Body of pancreas (tissue), 4 donors: ENCODE measurements around the gene TSHZ3. TPM values are rescaled to one million over a fixed set of nuclear protein-coding genes. Genes with fewer than 3 reads are reported as not detected.

Experiments used
- ATAC-seq: fragments of 150-250 bp; one replicate; pipeline ENCODE4 v1.9.1; 2016
- DNase-seq, 4 donors: peaks; one replicate each; pipeline ENCODE4 v3.0.0-alpha.2; 2019
- H3K27ac ChIP-seq, 4 donors: fragments of 200-600 bp; sonication (generic); 1 replicate in 3 of 4; 2 replicates in 1 of 4; pipeline versions ENCODE4 v1.5.1 to v1.6.1; 2016 to 2019; ENCODE audit warnings: mild to moderate bottlenecking in 1 of 4, mixed read lengths in 1 of 4, moderate library complexity in 1 of 4
- H3K27me3 ChIP-seq, 2 donors: fragments of 200-600 bp; sonication (generic); one replicate each; pipeline ENCODE4 v1.6.0; 2016; ENCODE audit warnings: mild to moderate bottlenecking in 1 of 2
- H3K36me3 ChIP-seq, 2 donors: fragments of 200-600 bp; sonication (generic); replicated peaks in 1 of 2; 2 replicates each; pipeline ENCODE4 v1.5.1; 2016; ENCODE audit warnings: low read depth in 2 of 2; ENCODE audit not compliant: insufficient read depth in 1 of 2
- H3K4me1 ChIP-seq: fragments of 200-600 bp; sonication (generic); one replicate; pipeline ENCODE4 v1.6.0; 2016
- H3K4me3 ChIP-seq, 2 donors: fragments of 200-600 bp; sonication (generic); 1 replicate in 1 of 2; 2 replicates in 1 of 2; pipeline ENCODE4 v1.5.1; 2016 to 2019
- H3K9me3 ChIP-seq, 3 donors: fragments of 200-600 bp; sonication (generic); 1 replicate in 2 of 3; 2 replicates in 1 of 3; pipeline ENCODE4 v1.5.1; 2016
- POLR2A ChIP-seq, 3 donors: fragments of 450-650 bp; IDR thresholded peaks; one replicate each; pipeline ENCODE4 v1.6.1; 2016; ENCODE audit warnings: antibody characterized with exemption in 3 of 3, mild to moderate bottlenecking in 2 of 3
- WGBS, 2 donors: methylation state at CpG; one replicate each; pipeline ENCODE4 v1.1.5; 2017; 5-methylcytosine and 5-hydroxymethylcytosine counted together
- intact Hi-C: fragments of 100-400 bp; cut with DNase I; formaldehyde crosslinking; loops from one replicate; pipeline ENCODE4 v1.15.1; 2023
- total RNA-seq, 2 donors: library from RNA; depleted of rRNA; stranded (reverse); fragments of >200 nt; gene quantifications; one replicate each; pipeline ENCODE4 v1.1.0, GENCODE V29; 2016
- TF ChIP-seq, protein P1 (sequence below), 7 experiments: fragments of 450-650 bp in 4 of 7; fragments of 200-600 bp in 3 of 7; sonication (generic) in 3 of 7; IDR thresholded peaks; one replicate each; pipeline ENCODE4 v1.5.1; 2016 to 2019; ENCODE audit warnings: antibody characterized with exemption in 7 of 7

The TSHZ3 gene
- total RNA-seq, 2 donors from 2014 or later, result 1.3 to 3.0 TPM

DNA sequence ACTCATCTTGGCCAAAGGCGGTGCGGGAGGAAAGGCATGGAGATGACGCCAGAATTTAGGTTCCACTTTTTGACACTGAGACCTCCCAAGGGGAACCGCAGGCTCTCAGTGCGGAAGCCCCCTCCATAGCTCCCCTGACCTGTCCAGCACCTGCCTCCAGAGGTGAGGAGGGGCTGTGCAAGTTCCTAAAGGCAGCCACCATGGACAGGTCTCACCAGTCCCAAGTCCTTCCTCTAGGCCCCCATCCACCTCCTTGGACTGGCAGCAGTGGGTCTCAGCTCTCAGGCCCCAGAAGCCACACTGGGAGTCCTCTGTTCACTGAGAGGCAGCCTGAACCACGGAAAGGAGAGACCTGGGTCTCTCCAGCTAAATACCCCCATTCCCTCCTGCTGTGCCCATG, 31.6 kb upstream of the TSHZ3 start:
- ATAC-seq (no peak), DNase-seq (no peak)
- Histone ChIP-seq H3K27me3 (no peaks in the 10 kb centered on the region), H3K27ac (no peak overlapping the region), H3K4me3 (no peak overlapping the region), H3K36me3 (no peaks in the 10 kb centered on the region), H3K4me1 (no peaks in the 10 kb centered on the region), H3K9me3 (no peaks in the 10 kb centered on the region)
- TF ChIP-seq POLR2A (IDR thresholded peaks at IDR 0.05), result no peak
- TF ChIP-seq, protein P1, sequence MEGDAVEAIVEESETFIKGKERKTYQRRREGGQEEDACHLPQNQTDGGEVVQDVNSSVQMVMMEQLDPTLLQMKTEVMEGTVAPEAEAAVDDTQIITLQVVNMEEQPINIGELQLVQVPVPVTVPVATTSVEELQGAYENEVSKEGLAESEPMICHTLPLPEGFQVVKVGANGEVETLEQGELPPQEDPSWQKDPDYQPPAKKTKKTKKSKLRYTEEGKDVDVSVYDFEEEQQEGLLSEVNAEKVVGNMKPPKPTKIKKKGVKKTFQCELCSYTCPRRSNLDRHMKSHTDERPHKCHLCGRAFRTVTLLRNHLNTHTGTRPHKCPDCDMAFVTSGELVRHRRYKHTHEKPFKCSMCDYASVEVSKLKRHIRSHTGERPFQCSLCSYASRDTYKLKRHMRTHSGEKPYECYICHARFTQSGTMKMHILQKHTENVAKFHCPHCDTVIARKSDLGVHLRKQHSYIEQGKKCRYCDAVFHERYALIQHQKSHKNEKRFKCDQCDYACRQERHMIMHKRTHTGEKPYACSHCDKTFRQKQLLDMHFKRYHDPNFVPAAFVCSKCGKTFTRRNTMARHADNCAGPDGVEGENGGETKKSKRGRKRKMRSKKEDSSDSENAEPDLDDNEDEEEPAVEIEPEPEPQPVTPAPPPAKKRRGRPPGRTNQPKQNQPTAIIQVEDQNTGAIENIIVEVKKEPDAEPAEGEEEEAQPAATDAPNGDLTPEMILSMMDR (IDR thresholded peaks at IDR 0.05), result no peak
- WGBS, 2 donors, result 80 to 98% methylated on average over 5 to 6 of the region's 6 CpGs
- intact Hi-C loops, result no loop called here

DNA sequence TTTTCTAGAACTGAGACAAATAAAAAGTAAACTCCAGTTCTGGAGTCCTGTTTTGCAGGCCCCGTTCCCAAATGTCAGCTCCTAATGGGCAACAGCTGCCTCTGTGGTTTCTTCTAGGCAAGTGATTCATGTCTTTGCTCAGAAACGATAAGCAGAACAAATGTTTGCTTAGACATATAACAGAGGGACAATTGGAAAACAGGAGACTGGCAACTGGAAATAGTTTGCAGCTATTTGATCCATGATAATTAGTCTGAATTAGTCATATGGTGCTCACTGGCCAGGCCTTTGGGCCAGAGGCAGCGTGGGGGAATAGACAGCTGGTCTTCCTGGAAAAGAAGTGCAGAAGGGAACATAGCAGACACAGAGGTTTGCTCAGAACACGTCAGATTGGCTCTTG, 29.2 kb upstream of the TSHZ3 start:
- ATAC-seq, result peak; percentile 50
- H3K27ac ChIP-seq, result no peak overlapping the region

DNA sequence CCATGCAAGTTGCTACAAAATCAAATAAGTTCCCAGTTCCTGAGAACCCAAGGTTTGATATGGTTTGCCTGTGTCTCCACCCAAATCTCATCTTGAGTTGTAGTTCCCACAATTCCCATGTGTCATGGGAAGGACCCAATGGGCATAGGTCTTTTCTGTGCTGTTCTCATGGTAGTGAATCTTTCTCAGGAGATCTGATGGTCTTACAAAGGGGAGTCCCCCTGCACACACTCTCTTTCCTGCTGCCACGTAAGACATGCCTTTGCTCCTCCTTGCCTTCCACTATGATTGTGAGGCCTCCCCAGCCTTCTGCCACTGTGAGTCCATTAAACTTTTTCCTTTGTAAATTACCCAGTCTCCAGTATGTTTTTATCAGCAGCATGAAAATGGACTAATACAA, 28.5 kb upstream of the TSHZ3 start:
- Histone ChIP-seq H3K4me1 (no peaks in the 10 kb centered on the region), H3K27me3 (no peaks in the 10 kb centered on the region), H3K27ac (no peak overlapping the region), H3K9me3 (no peaks in the 10 kb centered on the region), H3K36me3 (no peaks in the 10 kb centered on the region), H3K4me3 (no peak overlapping the region)
- DNase-seq (no peak), ATAC-seq (no peak)
- intact Hi-C loops, result no loop called here
- WGBS, 2 donors, result 79 to 95% methylated on average over 1 of the region's 1 CpG
- TF ChIP-seq, protein P1 (IDR thresholded peaks at IDR 0.05), result no peak

More for the DNA sequence above, 29.2 kb upstream of the TSHZ3 start:
- Histone ChIP-seq H3K36me3 (no peaks in the 10 kb centered on the region), H3K4me1 (no peaks in the 10 kb centered on the region), H3K9me3 (no peaks in the 10 kb centered on the region), H3K27me3 (no peaks in the 10 kb centered on the region), H3K4me3 (no peak overlapping the region)
- DNase-seq, result peak in 3 of 4 donors; percentile 13 to 47 (median 46)
- 22 to 29% methylated on average over 4 of the region's 4 CpGs for WGBS, 2 donors
- no peak for TF ChIP-seq POLR2A (IDR thresholded peaks at IDR 0.05)
- TF ChIP-seq, protein P1 (IDR thresholded peaks at IDR 0.05), result no peak
- intact Hi-C loops, result no loop called here

DNA sequence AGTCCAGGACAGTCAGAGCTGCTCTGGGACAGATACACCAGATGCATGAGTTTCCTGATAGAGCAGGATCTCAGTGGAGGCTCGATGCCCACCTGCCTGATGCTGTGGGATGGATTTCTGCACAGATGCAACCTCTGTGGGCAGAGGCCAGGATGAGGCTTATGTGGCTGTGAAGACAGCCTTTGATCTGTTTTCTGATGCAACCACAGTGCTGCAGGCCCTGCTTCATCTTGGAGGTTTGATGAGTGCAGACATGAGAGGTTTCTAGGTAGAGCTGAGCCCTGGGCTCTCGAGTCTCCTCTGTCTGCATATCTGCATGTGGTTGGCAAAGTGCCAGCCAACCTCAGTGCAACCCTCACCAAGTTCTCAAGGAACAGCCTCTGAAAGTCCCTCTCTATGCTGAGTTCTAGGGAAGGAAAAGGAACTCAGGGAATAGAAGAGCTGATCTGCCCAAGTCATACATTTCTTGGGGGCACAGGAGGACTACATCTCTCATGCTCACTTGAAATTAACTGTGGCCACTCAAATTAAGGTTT, 23.1 kb upstream of the TSHZ3 start:
- H3K27ac ChIP-seq, result no peak overlapping the region
- no peaks in the 10 kb centered on the region for H3K9me3 ChIP-seq
- H3K4me3 ChIP-seq, result no peak overlapping the region
- ATAC-seq (no peak), DNase-seq (no peak)
- peaks cover 0 to 4% of the 10 kb centered on the region in 2 donors for H3K27me3 ChIP-seq
- 83 to 100% methylated on average over 2 of the region's 2 CpGs for WGBS, 2 donors
- H3K4me1 ChIP-seq, result no peaks in the 10 kb centered on the region
- H3K36me3 ChIP-seq, result no peaks in the 10 kb centered on the region
- intact Hi-C loops, result no loop called here
- TF ChIP-seq POLR2A (IDR thresholded peaks at IDR 0.05), result no peak
- TF ChIP-seq, protein P1 (IDR thresholded peaks at IDR 0.05), result no peak

DNA sequence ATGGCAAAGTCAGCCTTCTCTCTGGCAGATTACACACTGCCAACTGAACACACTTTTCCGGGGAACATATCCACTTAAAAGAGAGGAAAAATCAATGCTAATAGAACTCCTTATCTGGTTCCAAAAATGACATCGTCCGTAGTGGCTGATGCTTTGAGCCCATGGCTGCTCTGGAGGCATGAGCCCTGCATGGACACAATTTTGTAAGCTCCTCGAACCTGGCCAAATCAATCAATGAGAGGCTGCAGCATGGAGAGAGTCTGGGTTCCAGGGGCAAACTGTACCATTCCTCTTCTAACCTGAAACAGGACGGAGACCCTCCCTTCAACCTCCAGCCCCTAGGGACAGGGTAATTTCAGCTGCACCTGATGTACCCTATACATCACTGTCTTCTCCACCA, 21.0 kb upstream of the TSHZ3 start:
- Histone ChIP-seq H3K4me1 (no peaks in the 10 kb centered on the region), H3K9me3 (no peaks in the 10 kb centered on the region), H3K27ac (no peak overlapping the region), H3K36me3 (no peaks in the 10 kb centered on the region), H3K4me3 (no peak overlapping the region), H3K27me3 (peaks cover 0 to 4% of the 10 kb centered on the region in 2 donors)
- 15 to 18% methylated on average over 5 of the region's 5 CpGs for WGBS, 2 donors
- no peak for ATAC-seq
- DNase-seq, result no peak
- intact Hi-C loops, result no loop called here
- TF ChIP-seq, protein P1 (IDR thresholded peaks at IDR 0.05), result no peak
- TF ChIP-seq POLR2A (IDR thresholded peaks at IDR 0.05), result no peak
